Activated naive CD4-positive, alpha-beta T cell treated with anti-CD3 and anti-CD28 coated beads for 36 hours (primary cell): ENCODE measurements around the gene OR2L8. TPM values are rescaled to one million over a fixed set of nuclear protein-coding genes. Genes with fewer than 3 reads are reported as not detected.

Source experiments
- total RNA-seq, 2 experiments: library from RNA; stranded (reverse); gene quantifications; one replicate each; pipeline ENCODE4 v1.2.3, GENCODE V29; 2021

Gene OR2L8
- total RNA-seq, 2 experiments from 2014 or later, result 0.21 TPM; not detected in 1

Other genes with a start within 250 kb of the OR2L8 start
- gene OR6F1, start 232.2 kb upstream of the OR2L8 start, total RNA-seq, result not detected
- not detected for gene OR14K1, start 210.2 kb upstream of the OR2L8 start, total RNA-seq
- gene OR14A2, start 200.7 kb upstream of the OR2L8 start, total RNA-seq, result not detected
- gene OR1C1, start 188.3 kb upstream of the OR2L8 start, total RNA-seq, result not detected
- gene OR14A16, start 124.7 kb upstream of the OR2L8 start, total RNA-seq, result not detected
- not detected for gene OR11L1, start 107.0 kb upstream of the OR2L8 start, total RNA-seq
- under 1 TPM; 0.12 to 0.17 TPM for gene TRIM58, start 91.7 kb upstream of the OR2L8 start, total RNA-seq
- not detected for gene OR2W3, start 53.3 kb upstream of the OR2L8 start, total RNA-seq
- gene OR2T8, start 28.6 kb upstream of the OR2L8 start, total RNA-seq, result not detected
- gene OR2AJ1, start 24.0 kb upstream of the OR2L8 start, total RNA-seq, result not detected
- gene OR2AK2, start 16.4 kb downstream of the OR2L8 start, total RNA-seq, result not detected
- not detected for gene OR2L5, start 64.8 kb downstream of the OR2L8 start, total RNA-seq
- not detected for gene OR2L2, start 81.2 kb downstream of the OR2L8 start, total RNA-seq
- gene OR2L3, start 98.0 kb downstream of the OR2L8 start, total RNA-seq, result not detected
- gene OR2L13, start 146.3 kb downstream of the OR2L8 start, total RNA-seq, result not detected
- gene OR2M5, start 196.3 kb downstream of the OR2L8 start, total RNA-seq, result not detected
- not detected for gene OR2M2, start 226.0 kb downstream of the OR2L8 start, total RNA-seq
- not detected for gene OR2M3, start 248.4 kb downstream of the OR2L8 start, total RNA-seq